Lung (tissue), 12 donors: ENCODE results near the gene POLL. TPM values are rescaled to one million over a fixed set of nuclear protein-coding genes. Genes with fewer than 3 reads are reported as not detected.

Source experiments
- ATAC-seq: fragments of 200-7000 bp; cut with Tn5 transposase; one replicate; pipeline ENCODE4 v1.9.1; 2020; ENCODE audit warnings: moderate number of reproducible peaks; ENCODE audit not compliant: insufficient read depth, low FRiP score
- DNase-seq, 3 donors: peaks; one replicate each; pipeline ENCODE4 v3.0.0-alpha.2; 2013 to 2017
- H3K27ac ChIP-seq, 2 donors: one replicate each; pipeline ENCODE4 v1.5.1; 2013; ENCODE audit warnings: mild to moderate bottlenecking in 2 of 2, moderate library complexity in 2 of 2, control low read depth in 1 of 2, inconsistent platforms in 1 of 2, low read depth in 1 of 2, low read length in 1 of 2
- H3K27me3 ChIP-seq, 3 donors: one replicate each; pipeline ENCODE4 v1.5.1; 2013; ENCODE audit warnings: low read length in 2 of 3; ENCODE audit not compliant: control insufficient read depth in 3 of 3, insufficient read depth in 3 of 3
- H3K36me3 ChIP-seq, 4 donors: one replicate each; pipeline ENCODE4 v1.5.1; 2013; ENCODE audit warnings: low read length in 4 of 4, mild to moderate bottlenecking in 1 of 4, moderate library complexity in 1 of 4; ENCODE audit not compliant: control insufficient read depth in 4 of 4, insufficient read depth in 4 of 4
- H3K4me1 ChIP-seq, 5 donors: one replicate each; pipeline ENCODE4 v1.5.1; 2013; ENCODE audit warnings: low read length in 5 of 5, mild to moderate bottlenecking in 2 of 5, moderate library complexity in 1 of 5; ENCODE audit not compliant: control insufficient read depth in 5 of 5, insufficient read depth in 5 of 5
- H3K4me3 ChIP-seq: one replicate; pipeline ENCODE4 v1.5.1; 2013; ENCODE audit warnings: mild to moderate bottlenecking, control low read depth, moderate library complexity
- H3K9ac ChIP-seq, 2 donors: one replicate each; pipeline ENCODE4 v1.5.1; 2013; ENCODE audit warnings: low read length in 2 of 2, control low read depth in 1 of 2; ENCODE audit not compliant: insufficient read depth in 1 of 2
- H3K9me3 ChIP-seq, 4 donors: one replicate each; pipeline ENCODE4 v1.5.1; 2013; ENCODE audit warnings: low read length in 3 of 4, mild to moderate bottlenecking in 1 of 4, moderate library complexity in 1 of 4; ENCODE audit not compliant: control insufficient read depth in 4 of 4, insufficient read depth in 3 of 4
- CTCF ChIP-seq: IDR thresholded peaks from 2 replicates; pipeline ENCODE4 v1.5.1; 2012; ENCODE audit warnings: mild to moderate bottlenecking; ENCODE audit errors: control extremely low read depth, extremely low read depth
- WGBS, 2 donors: extraction: QIAGEN DNeasy Blood & Tissue Kit; methylation state at CpG; one replicate each; pipeline ENCODE4 v1.1.7; 2013; 5-methylcytosine and 5-hydroxymethylcytosine counted together
- polyA plus RNA-seq, 2 donors: library from polyadenylated mRNA; stranded (reverse); fragments of 200-250 nt; gene quantifications; one replicate each; pipeline ENCODE4 v1.2.1, GENCODE V29; 2013
- total RNA-seq, 2 donors: library from RNA; depleted of rRNA in 1 of 2; stranded (reverse); fragments of >200 nt in 1 of 2; gene quantifications; one replicate each; pipeline ENCODE4 v1.2.1, GENCODE V29; 2014 to 2021
- donor health status: control.
- donor health status: control.
- donor health status: Bipolar disorder and iron deficiency.
- donor health status: healthy.
- donor health status: DM: yes; HTN: yes; CAD: no.

Gene POLL
- total and polyA plus RNA-seq, 4 donors: 16.6 to 26.9 (median 25.0) TPM

DNA sequence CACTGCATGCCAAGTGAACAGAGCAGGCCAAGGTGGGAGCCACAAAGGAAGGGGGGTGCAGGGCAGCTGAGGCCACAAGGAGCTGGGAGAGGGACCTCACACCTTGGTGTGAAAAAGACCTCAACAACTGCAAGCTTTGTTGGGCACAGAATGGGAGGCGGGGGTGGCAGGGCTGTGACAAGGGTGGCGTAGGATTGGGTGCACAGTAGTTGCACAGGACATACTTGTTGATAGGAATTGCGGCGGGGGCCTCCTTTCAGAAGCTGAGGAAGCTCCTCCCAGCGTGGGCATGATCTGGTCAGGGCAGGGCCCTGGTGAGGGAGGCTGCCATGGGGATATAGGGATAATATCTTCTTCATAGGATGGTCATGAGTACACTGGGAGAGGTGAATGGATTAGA, 25.8 kb downstream of the POLL start:
- Histone ChIP-seq H3K4me3 (no peak overlapping the region), H3K27me3 (peaks cover 0 to 25% (median 10%) of the 10 kb centered on the region in 3 donors), H3K36me3 (no peaks in the 10 kb centered on the region), H3K9ac (no peak overlapping the region), H3K9me3 (peaks cover 0 to 2% (median 0%) of the 10 kb centered on the region in 4 donors), H3K27ac (no peak overlapping the region), H3K4me1 (peaks cover 0 to 7% (median 0%) of the 10 kb centered on the region in 5 donors)
- TF ChIP-seq CTCF: no peak
- 81 to 86% methylated on average over 5 of the region's 5 CpGs for WGBS, 2 donors
- DNase-seq (no peak), ATAC-seq (no peak)

GRCh38 chr10:101561068-101561915, 26.8 kb downstream of the POLL start:
- TF ChIP-seq CTCF: no peak
- ATAC-seq: no peak
- Histone ChIP-seq H3K36me3 (no peaks in the 10 kb centered on the region), H3K4me1 (peaks cover 0 to 1% (median 0%) of the 10 kb centered on the region in 5 donors), H3K9ac (no peak overlapping the region), H3K9me3 (no peaks in the 10 kb centered on the region), H3K4me3 (no peak overlapping the region), H3K27me3 (peaks cover 0 to 18% (median 4%) of the 10 kb centered on the region in 3 donors), H3K27ac (no peak overlapping the region)
- no peak for DNase-seq
- WGBS, 2 donors: 78 to 84% methylated on average over 15 of the region's 15 CpGs

GRCh38 chr10:101560298-101561067, 27.6 kb downstream of the POLL start:
- Histone ChIP-seq H3K9me3 (no peaks in the 10 kb centered on the region), H3K4me1 (no peaks in the 10 kb centered on the region), H3K27me3 (peaks cover 0 to 10% (median 0%) of the 10 kb centered on the region in 3 donors), H3K9ac (no peak overlapping the region), H3K27ac (no peak overlapping the region), H3K4me3 (no peak overlapping the region), H3K36me3 (peaks cover 0 to 4% (median 0%) of the 10 kb centered on the region in 4 donors)
- ATAC-seq: no peak
- 46 to 56% methylated on average over 2 of the region's 2 CpGs for WGBS, 2 donors
- no peak for TF ChIP-seq CTCF
- DNase-seq: no peak
